CD1c-positive myeloid dendritic cell (primary cell): ENCODE results near the gene ATP6V1G1.
A peak's percentile ranks its signal among the peaks of the same experiment; 100 is the strongest.

Experiments
- DNase-seq: peaks from one replicate; pipeline ENCODE4 v3.0.0-alpha.2; 2016; ENCODE audit errors: extremely low spot score

Gene ATP6V1G1

GRCh38 chr9:114587345-114588202 lies at the start of gene ATP6V1G1:
ATP6V1G1 (plus strand) TSS chr9:114587769; CDS start chr9:114587839, 70 bp downstream.
- peak; percentile 100 for DNase-seq

GRCh38 chr9:114538241-114538640 lies 49.3 kb upstream of the ATP6V1G1 start:
- DNase-seq: peak; percentile 19

- DNase-seq: no peak
Measured at GRCh38 chr9:114539701-114540380, 47.7 kb upstream of the ATP6V1G1 start.

- DNase-seq: no peak
Measured at GRCh38 chr9:114545055-114545454, 42.5 kb upstream of the ATP6V1G1 start.

- DNase-seq: no peak
Measured at GRCh38 chr9:114546851-114547250, 40.7 kb upstream of the ATP6V1G1 start.

- peak; percentile 43 for DNase-seq
Measured at GRCh38 chr9:114549697-114550330, 37.8 kb upstream of the ATP6V1G1 start.

- DNase-seq: peak; percentile 88
Measured at GRCh38 chr9:114551750-114552685, 35.6 kb upstream of the ATP6V1G1 start.

- DNase-seq: peak; percentile 39
Measured at GRCh38 chr9:114552706-114553105, 34.9 kb upstream of the ATP6V1G1 start.

- no peak for DNase-seq
Measured at GRCh38 chr9:114553202-114553601, 34.4 kb upstream of the ATP6V1G1 start.

GRCh38 chr9:114555696-114556095 lies 31.9 kb upstream of the ATP6V1G1 start:
- no peak for DNase-seq

- no peak for DNase-seq
Measured at GRCh38 chr9:114558027-114558675, 29.4 kb upstream of the ATP6V1G1 start.

GRCh38 chr9:114559830-114560513 lies 27.6 kb upstream of the ATP6V1G1 start:
- DNase-seq: no peak

- DNase-seq: no peak
Measured at GRCh38 chr9:114560956-114561355, 26.6 kb upstream of the ATP6V1G1 start.

- DNase-seq: no peak
Measured at GRCh38 chr9:114561771-114562170, 25.8 kb upstream of the ATP6V1G1 start.

- no peak for DNase-seq
Measured at GRCh38 chr9:114565204-114565603, 22.4 kb upstream of the ATP6V1G1 start.

GRCh38 chr9:114570742-114571141 lies 16.8 kb upstream of the ATP6V1G1 start:
- no peak for DNase-seq

GRCh38 chr9:114571391-114571790 lies 16.2 kb upstream of the ATP6V1G1 start:
- DNase-seq: no peak

- no peak for DNase-seq
Measured at GRCh38 chr9:114572199-114572598, 15.4 kb upstream of the ATP6V1G1 start.

- DNase-seq: no peak
Measured at GRCh38 chr9:114574438-114574837, 13.1 kb upstream of the ATP6V1G1 start.

GRCh38 chr9:114576779-114577178 lies 10.8 kb upstream of the ATP6V1G1 start:
- DNase-seq: peak; percentile 44
